BE2C (cell line): ENCODE data around the gene SELENON.
A peak's percentile ranks its signal among the peaks of the same experiment; 100 is the strongest.

Experiments
- DNase-seq: peaks from one replicate; pipeline ENCODE4 v3.0.0-alpha.2; 2020
- H3K27me3 ChIP-seq: fragments of 250-450 bp; sonication (Bioruptor Pico); 2 replicates; pipeline ENCODE4 v1.5.1; 2020; ENCODE audit warnings: mild to moderate bottlenecking
- H3K36me3 ChIP-seq: fragments of 250-450 bp; sonication (Bioruptor Pico); 2 replicates; pipeline ENCODE4 v1.5.1; 2020; ENCODE audit warnings: mild to moderate bottlenecking
- H3K4me1 ChIP-seq: fragments of 250-450 bp; sonication (Bioruptor Pico); 2 replicates; pipeline ENCODE4 v1.5.1; 2020
- H3K4me3 ChIP-seq: 2 replicates; pipeline ENCODE4 v1.5.1; 2011; ENCODE audit warnings: low read depth, low read length
- H3K9me3 ChIP-seq: fragments of 250-450 bp; sonication (Bioruptor Pico); 2 replicates; pipeline ENCODE4 v1.5.1; 2020
- TF ChIP-seq, protein P1 (sequence below): IDR thresholded peaks from 2 replicates; pipeline ENCODE4 v1.5.1; 2012; ENCODE audit warnings: mild to moderate bottlenecking, low read depth, low read length

The SELENON gene

DNA sequence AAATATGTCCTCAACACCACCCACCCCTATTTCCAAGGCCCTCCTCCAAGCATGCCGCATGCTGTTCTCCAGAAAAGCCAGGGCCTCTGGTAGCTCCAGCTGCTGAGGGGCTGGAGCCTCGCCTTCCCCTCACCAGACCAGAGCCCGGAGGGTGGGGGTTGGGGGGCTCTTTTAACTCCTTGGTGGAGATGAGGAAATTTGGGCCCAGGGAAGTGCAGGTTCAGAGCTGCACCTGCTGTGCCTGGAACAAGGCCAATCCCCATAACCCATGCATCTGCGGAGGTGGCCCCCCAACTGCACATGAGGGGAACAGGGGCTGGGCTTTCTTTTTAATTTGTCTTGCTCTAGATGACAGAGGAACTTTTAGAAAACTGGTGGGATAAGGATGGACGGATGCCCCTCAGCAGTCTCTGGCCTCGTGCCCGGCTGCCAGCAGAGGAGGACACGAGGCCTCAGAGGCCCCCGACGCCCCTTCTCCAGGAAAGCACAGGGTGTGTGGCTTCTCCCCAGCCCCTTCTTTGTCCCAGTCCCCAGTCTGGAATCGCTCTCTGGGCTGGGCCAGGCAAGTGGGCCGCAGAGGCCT is 550 bp upstream of the SELENON start:
- no peak for DNase-seq
- no peaks in the 10 kb centered on the region for H3K27me3 ChIP-seq
- peak overlapping the region; percentile 46 for H3K4me3 ChIP-seq
- no peaks in the 10 kb centered on the region for H3K36me3 ChIP-seq
- no peaks in the 10 kb centered on the region for H3K9me3 ChIP-seq
- TF ChIP-seq, protein P1, sequence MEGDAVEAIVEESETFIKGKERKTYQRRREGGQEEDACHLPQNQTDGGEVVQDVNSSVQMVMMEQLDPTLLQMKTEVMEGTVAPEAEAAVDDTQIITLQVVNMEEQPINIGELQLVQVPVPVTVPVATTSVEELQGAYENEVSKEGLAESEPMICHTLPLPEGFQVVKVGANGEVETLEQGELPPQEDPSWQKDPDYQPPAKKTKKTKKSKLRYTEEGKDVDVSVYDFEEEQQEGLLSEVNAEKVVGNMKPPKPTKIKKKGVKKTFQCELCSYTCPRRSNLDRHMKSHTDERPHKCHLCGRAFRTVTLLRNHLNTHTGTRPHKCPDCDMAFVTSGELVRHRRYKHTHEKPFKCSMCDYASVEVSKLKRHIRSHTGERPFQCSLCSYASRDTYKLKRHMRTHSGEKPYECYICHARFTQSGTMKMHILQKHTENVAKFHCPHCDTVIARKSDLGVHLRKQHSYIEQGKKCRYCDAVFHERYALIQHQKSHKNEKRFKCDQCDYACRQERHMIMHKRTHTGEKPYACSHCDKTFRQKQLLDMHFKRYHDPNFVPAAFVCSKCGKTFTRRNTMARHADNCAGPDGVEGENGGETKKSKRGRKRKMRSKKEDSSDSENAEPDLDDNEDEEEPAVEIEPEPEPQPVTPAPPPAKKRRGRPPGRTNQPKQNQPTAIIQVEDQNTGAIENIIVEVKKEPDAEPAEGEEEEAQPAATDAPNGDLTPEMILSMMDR, result no peak
- H3K4me1 ChIP-seq, result peaks cover 5% of the 10 kb centered on the region

DNA sequence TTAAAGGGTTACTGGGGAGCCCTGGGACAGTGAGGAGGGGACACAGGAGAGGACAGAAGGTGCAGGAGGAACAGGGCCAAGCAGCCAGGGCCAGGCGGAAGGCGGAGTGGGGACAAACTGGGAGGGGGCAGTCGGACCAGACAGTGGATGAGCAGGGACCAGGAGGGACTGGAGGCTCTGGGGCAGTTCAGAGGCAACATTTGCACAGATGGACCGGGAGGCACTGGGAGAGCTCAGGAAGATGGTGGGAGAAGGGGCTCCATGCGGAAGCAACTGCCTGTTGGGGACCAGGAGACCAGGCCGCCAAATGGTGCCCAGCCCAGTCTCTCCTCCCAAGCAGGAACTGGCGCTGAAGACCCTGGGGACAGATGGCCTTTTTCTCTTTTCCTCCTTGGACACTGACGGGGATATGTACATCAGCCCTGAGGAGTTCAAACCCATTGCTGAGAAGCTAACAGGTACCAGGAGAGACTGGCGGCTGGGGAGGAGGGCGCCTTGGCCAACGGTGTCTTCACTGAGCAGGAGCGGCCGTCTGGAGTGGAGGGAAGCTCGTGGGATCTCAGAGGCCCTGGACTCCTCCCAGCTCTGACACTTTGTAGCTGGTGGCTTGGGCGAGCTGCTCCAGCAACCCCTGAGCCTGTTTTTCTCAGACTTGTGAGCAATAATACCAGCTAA is 847 bp downstream of the SELENON start:
- no peaks in the 10 kb centered on the region for H3K27me3 ChIP-seq
- H3K9me3 ChIP-seq, result no peaks in the 10 kb centered on the region
- H3K4me3 ChIP-seq, result peak overlapping the region; percentile 42
- H3K36me3 ChIP-seq, result no peaks in the 10 kb centered on the region
- TF ChIP-seq, protein P1, result no peak
- peaks cover 5% of the 10 kb centered on the region for H3K4me1 ChIP-seq
- no peak for DNase-seq

DNA sequence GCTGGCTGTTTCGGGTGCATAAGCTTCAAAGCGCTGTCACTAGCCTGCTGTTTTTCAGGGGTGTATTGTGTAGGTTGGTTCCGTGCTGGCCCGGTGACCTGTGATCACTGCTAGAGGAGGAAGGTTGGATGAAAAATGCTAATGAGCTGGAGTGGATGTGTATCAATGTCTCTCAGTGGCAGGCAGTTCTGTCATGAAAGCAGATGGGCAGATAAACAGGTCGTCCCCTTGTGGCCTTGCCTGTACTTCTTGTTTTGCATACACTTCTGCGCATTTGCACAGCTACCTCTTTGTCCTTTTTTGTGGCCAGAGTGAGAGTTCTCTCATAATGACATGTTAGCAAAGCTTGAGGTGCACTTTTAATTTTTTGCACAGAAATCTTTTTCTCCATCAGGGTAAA is 2.9 kb downstream of the SELENON start:
- Histone ChIP-seq H3K9me3 (no peaks in the 10 kb centered on the region), H3K4me1 (no peaks in the 10 kb centered on the region), H3K27me3 (no peaks in the 10 kb centered on the region), H3K4me3 (no peak overlapping the region), H3K36me3 (no peaks in the 10 kb centered on the region)
- no peak for DNase-seq
- TF ChIP-seq, protein P1, result peak; percentile 34

DNA sequence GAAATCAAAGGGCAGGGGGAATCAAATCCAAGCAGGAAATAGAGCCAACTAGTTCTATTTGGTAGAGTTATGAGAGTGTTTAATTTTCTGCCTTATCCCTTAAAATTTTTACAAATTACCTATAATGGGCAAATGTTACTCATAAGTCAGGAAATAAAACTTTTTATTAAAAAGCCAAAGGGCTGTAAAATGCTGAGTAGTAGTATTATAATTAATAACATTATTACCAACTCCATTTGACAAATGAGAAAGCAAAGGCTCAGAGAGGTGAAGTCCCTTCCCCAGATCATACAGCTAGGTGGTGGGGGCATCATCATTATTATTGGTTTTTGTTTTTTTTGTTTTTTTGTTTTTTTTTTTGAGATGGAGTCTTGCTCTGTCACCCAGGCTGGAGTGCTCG is 3.4 kb downstream of the SELENON start:
- Histone ChIP-seq H3K4me1 (no peaks in the 10 kb centered on the region), H3K4me3 (no peak overlapping the region), H3K36me3 (no peaks in the 10 kb centered on the region), H3K27me3 (no peaks in the 10 kb centered on the region), H3K9me3 (no peaks in the 10 kb centered on the region)
- DNase-seq, result no peak
- TF ChIP-seq, protein P1, result no peak

DNA sequence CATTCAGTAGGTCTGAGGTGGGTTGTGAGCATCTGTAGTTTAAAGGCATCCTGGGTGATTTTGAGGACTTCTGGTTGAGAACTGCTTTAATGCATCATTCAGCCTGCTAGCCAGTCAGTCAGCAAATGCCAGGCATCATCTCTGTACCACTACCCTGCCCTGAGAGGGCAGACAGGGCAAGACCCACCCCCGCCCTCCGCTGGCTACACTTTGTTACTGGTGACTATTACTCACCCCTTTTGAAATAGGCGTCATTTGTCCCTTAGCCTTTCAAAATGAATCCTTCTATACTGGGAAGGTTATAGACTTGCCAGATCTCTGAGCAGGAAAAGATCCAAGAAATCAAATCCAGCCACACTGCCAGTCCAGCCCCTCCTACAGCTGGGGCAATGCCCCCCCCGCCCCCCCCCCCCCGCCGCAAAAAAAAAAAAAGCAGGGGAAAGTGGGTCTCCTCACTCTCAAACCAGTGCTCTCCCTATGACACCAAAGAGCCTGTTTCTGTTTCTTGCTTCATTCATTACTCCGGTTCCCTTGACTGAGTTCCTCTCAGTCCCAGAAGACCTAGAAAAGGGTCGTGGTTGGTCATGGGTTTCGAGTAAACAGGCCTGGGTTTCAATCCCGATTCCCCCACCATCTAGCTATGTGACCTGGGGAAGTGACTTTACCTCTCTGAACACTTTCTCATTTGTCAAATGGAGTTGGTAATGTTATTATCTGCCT is 4.4 kb downstream of the SELENON start:
- Histone ChIP-seq H3K36me3 (no peaks in the 10 kb centered on the region), H3K9me3 (no peaks in the 10 kb centered on the region), H3K4me3 (no peak overlapping the region), H3K4me1 (no peaks in the 10 kb centered on the region), H3K27me3 (no peaks in the 10 kb centered on the region)
- no peak for DNase-seq
- TF ChIP-seq, protein P1, result peak; percentile 1; the same call in 1 of the 2 replicates
